Hematopoietic multipotent progenitor cell (in vitro differentiated cells): ENCODE results near the gene KIAA1217. TPM values are rescaled to one million over a fixed set of nuclear protein-coding genes. Genes with fewer than 3 reads are reported as not detected.
A peak's percentile ranks its signal among the peaks of the same experiment; 100 is the strongest.

ENCODE experiments used
- DNase-seq, 3 donors: peaks; one replicate each; pipeline ENCODE4 v3.0.0-alpha.2; 2011 to 2015; ENCODE audit warnings: low read depth in 2 of 3, low spot score in 2 of 3
- total RNA-seq: library from RNA; depleted of rRNA; stranded (reverse); fragments of >200 nt; gene quantifications from one replicate; pipeline ENCODE4 v1.2.3, GENCODE V29; 2012

The KIAA1217 gene
- total RNA-seq, 1 donor, result not detected

DNA sequence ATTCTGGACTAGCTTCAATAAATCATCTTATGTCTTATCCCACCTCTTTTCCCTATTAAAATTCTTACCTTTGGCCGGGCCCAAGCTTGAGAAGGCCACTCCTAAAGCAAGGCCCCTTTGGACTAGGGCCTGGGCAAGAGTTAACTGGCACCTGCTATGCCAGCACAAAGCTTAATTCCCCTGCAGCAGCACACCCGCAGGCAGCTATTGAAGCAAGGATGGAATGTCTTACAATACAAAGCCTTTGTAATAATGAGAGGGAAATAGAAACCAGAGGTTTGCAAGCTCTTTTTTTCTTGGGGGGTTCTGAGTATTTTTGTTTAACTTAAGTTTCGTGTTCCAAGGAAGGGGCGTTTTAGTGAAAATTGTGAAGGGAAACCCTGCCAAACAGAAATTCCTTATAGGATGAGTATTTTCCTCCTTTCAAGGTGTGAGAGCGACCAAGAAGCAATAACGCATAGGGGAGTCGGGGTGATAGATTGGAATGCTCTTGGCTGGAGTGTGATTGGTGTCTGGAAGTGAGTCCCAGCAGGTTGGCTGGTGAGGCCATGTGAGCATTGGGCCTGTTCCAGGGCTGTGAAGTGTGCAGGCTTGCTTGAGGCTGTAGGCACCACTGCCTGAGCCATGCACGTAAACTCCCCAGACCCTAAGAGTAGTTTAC, 148.5 kb downstream of the KIAA1217 start:
- DNase-seq, result no peak

DNA sequence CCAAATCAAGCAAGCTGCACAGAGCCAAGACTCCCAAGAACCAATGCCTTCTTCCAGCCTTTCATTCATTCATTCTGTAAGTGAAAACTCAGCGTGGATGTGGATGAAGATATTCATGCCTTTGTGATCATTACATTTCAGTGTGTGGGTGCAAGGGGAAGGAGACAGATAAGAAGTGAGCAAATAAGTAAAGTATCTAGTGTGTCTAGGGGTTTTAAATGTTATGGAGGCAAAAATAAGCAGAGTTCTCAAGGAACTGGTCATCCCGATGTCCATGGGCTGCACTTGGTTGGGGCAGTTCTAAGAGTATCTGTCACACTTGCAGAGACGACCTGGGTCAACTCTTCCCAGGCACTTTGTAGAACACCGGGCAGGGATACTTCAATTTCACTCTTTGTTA, 149.1 kb downstream of the KIAA1217 start:
- DNase-seq, result no peak

GRCh38 chr10:24360282-24361127, 151.6 kb downstream of the KIAA1217 start:
- DNase-seq, result peak in 2 of 3 donors; percentile 18 to 50

DNA sequence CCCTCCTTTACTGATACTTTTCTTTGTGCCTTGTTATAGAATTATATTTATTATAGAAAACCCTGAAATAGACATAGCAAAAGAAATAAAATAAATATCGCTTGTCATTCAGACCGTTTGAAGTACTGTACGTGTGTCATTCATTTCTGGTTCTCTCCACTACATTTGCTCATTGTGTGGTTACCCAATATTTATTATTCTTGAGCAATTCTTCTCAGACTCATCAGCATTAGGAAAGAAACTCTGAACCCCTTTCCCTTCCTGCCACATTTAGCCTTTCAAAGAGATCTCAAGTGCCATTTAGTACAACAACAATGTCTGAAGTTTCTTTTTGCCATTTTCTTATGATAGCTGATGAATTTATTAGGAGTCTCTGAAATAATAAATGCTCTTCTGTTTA, 154.1 kb downstream of the KIAA1217 start:
- DNase-seq, result no peak

GRCh38 chr10:24367688-24368087, 158.8 kb downstream of the KIAA1217 start:
- no peak for DNase-seq

DNA sequence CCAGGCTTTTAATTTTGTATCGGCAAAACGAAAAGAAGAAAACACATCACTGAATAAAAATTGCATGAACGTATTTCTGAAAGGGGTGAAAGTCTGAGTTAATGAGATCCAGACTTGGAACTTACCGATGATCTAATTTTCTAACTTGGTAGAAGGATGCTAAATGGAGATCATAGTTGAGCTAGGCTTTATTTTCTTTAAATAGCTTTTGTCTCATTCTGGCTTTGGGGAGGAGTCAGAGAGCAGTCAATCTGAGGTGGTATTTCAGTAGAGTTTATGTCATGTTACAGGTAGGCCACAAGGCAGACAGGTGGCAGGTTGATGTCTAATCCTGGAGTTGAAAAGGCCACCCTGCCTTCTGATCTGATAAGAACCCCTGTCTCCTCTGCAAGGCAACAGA, 161.9 kb downstream of the KIAA1217 start:
- DNase-seq, result no peak

GRCh38 chr10:24371396-24371795, 162.5 kb downstream of the KIAA1217 start:
- no peak for DNase-seq

GRCh38 chr10:24374134-24374915, 165.4 kb downstream of the KIAA1217 start:
- no peak for DNase-seq

- DNase-seq, result no peak
Observed at GRCh38 chr10:24375510-24375909, 166.6 kb downstream of the KIAA1217 start.

DNA sequence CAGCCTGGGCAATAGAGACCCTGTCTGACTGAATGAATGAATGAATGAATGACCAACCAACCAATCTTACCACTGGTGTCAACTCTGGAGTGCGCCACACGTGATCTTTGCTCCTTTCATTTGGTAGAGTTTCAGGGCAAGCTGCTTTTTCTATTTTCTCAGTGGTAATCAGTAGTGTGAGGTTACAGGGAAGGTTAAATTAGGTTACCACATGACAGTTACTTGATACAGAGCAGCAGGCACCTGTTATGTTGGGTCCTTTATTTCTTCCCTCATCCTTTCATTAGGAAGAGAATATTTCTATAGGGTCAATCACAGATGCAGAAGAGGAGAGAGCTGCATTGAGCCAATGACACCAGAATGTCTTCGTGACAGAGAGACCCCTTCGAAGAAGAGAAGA, 167.8 kb downstream of the KIAA1217 start:
- DNase-seq, result no peak

- no peak for DNase-seq
Observed at GRCh38 chr10:24378126-24378920, 169.4 kb downstream of the KIAA1217 start.

DNA sequence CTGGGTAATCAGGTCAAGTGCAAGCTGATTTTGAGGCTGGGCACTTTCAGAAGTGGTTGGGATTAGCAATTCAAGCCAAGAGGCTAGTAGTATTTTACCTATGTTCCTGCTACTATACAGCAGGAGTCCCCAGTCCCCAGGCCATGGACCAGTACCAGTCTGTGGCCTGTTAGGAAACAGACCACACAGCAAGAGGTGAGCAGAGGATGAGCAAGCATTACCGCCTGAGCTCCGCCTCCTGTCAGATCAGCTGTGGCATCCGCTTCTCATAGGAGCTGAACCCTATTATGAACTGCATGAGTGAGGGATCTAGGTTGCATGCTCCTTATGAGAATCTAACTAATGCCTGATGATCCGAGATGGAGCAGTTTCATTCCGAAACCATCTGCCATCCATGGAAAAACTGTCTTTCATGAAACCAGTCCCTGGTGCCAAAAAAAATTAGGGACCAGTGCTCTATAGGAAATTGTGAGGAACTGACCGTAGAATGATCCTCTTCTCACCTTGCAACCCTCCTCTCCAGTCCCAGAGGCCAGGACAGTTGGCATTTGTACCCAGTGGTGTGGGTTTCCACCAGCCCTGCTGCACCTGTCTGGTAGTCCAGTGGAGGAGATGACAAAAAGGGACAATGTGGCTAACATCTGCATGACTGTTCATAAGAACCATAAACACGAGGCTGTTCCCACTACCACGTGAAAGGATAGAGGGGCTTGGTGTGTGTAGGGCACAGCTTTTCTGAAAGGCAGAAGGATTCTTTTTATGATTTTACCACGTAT, 172.5 kb downstream of the KIAA1217 start:
- DNase-seq, result no peak

GRCh38 chr10:24382045-24382444, 173.1 kb downstream of the KIAA1217 start:
- no peak for DNase-seq

DNA sequence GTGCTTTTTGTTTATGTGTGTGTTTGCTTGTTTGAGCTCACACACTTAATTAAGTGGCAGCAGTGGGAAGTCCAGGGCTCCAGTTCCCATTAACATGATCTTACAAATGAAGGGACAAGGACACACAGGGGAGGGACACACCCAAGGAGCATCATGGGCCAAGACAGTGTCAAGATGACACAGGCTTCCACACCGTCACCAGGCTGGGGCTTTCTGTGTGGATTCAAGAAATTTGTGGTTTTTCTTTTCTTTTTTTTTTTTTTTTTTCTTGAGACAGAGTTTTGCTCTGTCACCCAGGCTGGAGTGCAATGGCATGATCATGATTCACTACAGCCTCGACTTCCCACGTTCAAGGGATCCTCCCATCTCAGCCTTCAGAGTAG, 173.6 kb downstream of the KIAA1217 start:
- no peak for DNase-seq

GRCh38 chr10:24382979-24383663, 174.2 kb downstream of the KIAA1217 start:
- DNase-seq, result no peak

DNA sequence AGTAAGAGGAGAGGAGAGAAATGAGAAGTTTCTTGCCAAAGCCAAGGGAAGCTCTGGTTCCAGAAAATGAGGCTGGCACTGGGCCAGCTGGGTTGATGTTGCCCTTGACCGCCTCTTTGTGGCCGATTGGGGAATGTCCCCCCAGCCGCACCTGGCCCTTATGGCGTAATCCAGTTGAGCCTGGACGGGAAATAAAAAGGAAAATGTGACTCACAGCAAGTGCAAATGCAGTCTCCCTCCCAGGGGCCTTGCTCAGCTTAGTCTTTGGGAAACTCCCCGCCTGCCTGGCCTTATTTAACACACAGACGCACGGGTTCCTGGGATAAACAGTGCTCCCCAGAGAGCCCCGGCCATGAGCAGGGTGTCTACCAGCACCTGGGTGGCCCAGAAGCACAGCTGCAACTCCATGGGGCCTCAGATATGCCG, 174.8 kb downstream of the KIAA1217 start:
- DNase-seq, result peak in 2 of 3 donors; percentile 73 to 75

- no peak for DNase-seq
Observed at GRCh38 chr10:24384954-24385353, 176.0 kb downstream of the KIAA1217 start.

GRCh38 chr10:24385776-24386175, 176.8 kb downstream of the KIAA1217 start:
- no peak for DNase-seq

GRCh38 chr10:24390146-24390700, 181.3 kb downstream of the KIAA1217 start:
- no peak for DNase-seq
